HTR-8/SVneo (cell line): ENCODE measurements around the gene ABHD17B.
"Not testable (repeated sequence)": the region's sequence is repeated elsewhere in the genome, so short reads cannot be mapped to it uniquely, and the experiment has no call there.

ENCODE experiments used
- DNase-seq: peaks from one replicate; pipeline ENCODE4 v3.0.0; 2011; ENCODE audit warnings: low spot score, mixed read lengths; ENCODE audit not compliant: insufficient read length
- FAIRE-seq: peaks from 2 replicates; lab custom pipeline; 2011; peaks lifted over from hg19 to GRCh38; lab: Jason Lieb, UNC

ABHD17B gene

DNA sequence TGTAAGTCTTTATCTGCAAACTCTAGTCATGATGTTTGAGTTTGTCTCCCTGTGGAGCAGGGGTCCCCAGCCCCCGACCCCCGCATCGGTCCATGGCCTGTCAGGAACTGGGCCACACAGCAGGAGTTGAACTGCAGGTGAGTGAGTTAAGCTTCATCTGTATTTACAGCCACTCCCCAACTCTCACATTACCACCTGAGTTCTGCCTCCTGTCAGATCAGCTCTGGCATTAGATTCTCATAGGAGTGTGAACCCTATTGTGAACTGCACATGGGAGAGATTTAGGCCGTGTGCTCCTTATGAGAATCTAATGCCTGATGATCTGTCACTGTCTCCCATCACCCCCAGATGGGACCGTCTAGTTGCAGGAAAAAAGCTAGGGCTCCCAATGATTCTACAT, 7.4 kb upstream of the ABHD17B start:
- no peak for FAIRE-seq
- no peak for DNase-seq

GRCh38 chr9:71916834-71917534, 6.0 kb upstream of the ABHD17B start:
- FAIRE-seq (no peak), DNase-seq (no peak)

GRCh38 chr9:71915495-71915894, 4.5 kb upstream of the ABHD17B start:
- DNase-seq (no peak), FAIRE-seq (no peak)

DNA sequence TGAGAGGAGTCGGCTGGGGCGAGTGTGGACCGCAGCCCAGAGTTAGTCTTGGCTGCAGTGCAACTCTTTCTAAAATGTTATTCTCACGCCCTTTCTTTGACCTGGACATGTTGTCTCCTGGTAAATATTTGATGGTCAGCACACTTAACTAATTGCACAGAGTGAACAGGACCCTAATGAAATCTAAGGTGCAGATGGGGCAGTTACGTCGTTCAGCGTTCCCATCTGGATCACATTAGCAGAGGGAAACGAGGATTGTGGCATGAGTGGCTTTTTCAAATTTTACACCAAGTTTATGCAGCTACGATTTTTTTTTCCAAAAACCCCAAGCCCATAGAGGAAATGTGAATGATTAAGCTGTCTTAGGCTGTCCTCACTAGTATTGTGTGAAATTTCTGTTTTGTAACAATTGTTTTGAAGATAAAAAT, 929 bp upstream of the ABHD17B start:
- FAIRE-seq (no peak), DNase-seq (no peak)

GRCh38 chr9:71910650-71911060, 338 bp downstream of the ABHD17B start:
- DNase-seq = no peak
- no peak for FAIRE-seq

- FAIRE-seq (no peak), DNase-seq (no peak)
Observed at GRCh38 chr9:71909887-71910649, 925 bp downstream of the ABHD17B start.

DNA sequence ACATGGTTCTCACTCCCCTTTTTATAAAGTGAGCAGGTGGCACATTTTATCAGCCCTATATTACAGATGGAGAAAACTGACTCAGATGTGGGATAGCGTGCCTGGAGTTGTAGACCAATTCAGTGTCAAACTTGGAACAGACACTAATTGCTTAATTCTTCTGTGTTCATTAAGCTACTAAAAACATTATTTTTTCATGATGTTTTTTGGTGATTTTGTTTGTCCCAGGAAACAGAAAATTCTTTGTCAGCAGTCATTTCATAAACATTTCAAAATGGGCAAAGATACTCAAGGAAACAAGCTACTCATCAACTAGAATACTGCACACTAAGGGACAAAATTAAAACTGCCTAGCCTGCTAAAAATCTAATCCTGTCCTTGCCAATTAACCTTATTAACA, 2.2 kb downstream of the ABHD17B start:
- FAIRE-seq (no peak), DNase-seq (no peak)

- FAIRE-seq (no peak), DNase-seq (no peak)
Observed at GRCh38 chr9:71904076-71904475, 6.9 kb downstream of the ABHD17B start.

GRCh38 chr9:71901695-71902597, 9.0 kb downstream of the ABHD17B start:
- no peak for DNase-seq
- FAIRE-seq = no peak

DNA sequence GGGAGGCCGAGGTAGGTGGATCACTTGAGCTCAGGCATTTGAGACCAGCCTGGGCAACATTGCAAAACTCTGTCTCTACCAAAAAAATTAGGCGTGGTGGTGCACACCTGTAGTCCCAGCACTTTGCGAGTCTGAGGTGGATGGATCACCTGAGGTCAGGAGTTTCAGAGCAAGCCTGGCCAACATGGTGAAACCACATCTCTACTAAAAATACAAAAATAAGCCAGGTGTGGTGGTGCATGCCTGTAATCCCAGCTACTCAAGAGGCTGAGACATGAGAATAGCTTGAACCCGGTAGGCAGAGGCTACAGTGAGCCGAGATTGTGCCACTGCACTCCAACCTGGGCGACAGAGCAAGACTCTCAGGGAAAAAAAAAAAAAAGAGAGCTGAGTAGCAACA, 12.2 kb downstream of the ABHD17B start:
- FAIRE-seq, DNase-seq: not testable (repeated sequence)

DNA sequence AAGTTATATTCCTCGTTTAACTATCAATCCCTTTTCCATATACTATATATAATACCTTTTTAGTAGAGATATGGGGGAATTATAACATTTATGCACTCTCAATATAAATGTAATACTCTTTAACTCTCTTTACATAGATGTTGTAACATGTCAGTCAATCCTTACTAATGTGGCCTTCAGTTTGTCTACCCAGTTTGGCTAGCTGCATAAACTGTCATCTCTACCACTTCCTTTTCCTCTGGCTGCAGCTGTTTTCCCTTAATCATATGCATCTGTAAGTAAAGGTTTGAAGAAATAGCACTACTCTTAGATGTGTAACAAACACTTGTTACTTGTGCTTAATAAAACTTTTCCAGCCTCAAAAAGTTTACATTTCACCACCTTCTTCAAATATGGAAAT, 13.4 kb downstream of the ABHD17B start:
- FAIRE-seq = no peak

GRCh38 chr9:71896761-71897160, 14.2 kb downstream of the ABHD17B start:
- FAIRE-seq = no peak
- no peak for DNase-seq

More for the DNA sequence above, 13.4 kb downstream of the ABHD17B start:
- DNase-seq = no peak

DNA sequence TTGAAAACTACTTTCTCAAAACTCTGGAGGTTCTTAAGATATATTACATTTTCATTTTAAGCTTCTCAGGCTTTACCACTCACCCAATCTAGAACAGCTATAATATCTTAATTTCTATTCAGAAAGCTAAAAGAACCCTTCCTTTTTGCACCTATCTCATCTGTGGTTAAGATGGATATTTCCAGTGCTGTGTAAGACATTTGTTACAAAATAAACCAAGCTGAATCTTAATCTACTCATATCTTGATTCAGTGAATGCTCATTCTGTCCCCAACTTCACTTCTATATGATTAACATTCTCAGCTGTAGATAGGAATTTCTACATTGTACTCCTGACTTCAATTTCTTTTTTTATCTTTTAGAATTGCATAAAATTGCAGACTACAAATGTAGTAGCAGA, 15.0 kb downstream of the ABHD17B start:
- DNase-seq (no peak), FAIRE-seq (no peak)

DNA sequence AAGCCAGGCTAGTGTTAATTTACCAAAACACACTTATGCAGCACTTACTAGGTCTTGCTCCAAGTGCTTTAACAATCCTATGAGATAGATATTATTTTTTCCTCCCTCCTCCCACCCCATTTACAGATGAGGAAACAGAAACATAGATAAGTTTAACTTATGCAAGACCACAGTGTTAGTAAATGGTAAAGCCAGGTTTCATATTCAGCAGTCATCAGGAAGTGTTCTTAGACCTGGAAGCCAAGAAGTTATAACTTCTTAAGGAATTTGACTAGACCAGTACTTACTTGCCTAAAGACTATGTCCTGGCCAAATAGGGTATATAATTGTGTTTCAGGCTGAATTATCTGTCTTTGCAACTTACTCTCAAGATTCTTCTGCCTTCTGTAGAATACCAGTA, 15.9 kb downstream of the ABHD17B start:
- no peak for FAIRE-seq
- no peak for DNase-seq

GRCh38 chr9:71891557-71892189, 19.3 kb downstream of the ABHD17B start:
- no peak for FAIRE-seq
- DNase-seq = no peak

DNA sequence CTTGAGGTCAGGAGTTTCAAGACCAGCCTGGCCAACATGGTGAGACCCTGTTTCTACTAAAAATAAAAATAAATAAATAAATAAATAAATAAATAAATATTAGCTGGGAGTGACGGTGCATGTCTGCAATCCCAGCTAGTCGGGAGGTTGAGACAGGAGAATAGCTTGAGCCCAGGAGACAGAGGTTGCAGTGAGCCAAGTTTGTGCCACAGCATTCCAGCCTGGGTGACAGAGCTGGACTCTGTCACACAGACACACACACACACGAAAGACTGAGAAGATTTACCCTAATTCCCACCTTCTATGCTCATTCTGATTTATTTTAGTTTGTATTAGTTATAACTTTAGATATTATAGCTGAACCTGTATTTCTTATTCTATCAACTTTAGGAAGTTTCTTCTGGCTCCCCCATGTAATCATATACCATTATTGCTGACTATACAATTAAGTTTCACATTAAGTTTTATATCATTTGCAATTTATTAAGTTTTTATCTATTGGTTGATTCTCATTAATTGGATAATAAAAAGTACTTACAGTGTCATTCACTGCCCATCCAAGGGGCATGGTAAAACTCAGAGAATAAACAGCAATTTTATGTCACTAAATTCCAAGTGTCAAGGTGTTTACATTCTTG, 20.8 kb downstream of the ABHD17B start:
- no peak for FAIRE-seq
- no peak for DNase-seq

DNA sequence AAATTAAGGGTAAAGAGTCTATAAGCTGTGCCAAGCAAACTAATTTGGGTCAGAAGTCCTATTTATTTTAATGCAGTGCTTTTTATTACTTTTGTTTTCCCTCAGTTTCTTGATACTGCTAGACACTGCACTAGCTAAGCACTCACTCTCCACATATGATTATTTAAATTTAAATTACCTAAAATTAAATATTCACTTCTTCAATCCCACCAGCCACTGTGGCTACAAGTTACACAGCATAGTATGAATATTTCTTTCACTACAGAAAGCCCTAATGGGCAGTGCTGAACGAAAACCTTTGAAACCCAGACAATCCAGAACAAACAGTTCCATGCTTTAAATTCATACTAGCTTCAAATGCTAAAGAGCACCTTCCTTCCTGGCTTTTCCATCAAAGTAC, 23.6 kb downstream of the ABHD17B start:
- no peak for FAIRE-seq

DNA sequence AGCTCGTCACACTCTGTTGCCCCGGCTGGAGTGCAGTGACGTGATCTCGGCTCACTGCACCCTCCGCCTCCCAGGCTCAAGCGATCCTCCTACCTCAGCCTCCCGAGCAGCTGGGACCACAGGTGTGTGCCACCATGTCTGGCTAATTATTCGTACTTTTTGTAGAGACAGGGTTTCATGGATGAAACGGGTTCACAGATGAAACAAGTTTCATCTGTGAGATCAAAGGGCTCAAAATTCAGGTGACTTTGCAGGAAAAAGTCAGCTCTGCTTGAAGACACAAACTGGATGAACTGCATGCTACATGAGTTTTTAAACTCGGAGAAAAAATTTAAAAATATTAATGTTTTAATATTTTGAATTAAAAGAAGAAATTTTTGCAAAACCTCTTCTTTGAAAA, 24.5 kb downstream of the ABHD17B start:
- FAIRE-seq = no peak
- no peak for DNase-seq

More for the DNA sequence above, 23.6 kb downstream of the ABHD17B start:
- DNase-seq = no peak

DNA sequence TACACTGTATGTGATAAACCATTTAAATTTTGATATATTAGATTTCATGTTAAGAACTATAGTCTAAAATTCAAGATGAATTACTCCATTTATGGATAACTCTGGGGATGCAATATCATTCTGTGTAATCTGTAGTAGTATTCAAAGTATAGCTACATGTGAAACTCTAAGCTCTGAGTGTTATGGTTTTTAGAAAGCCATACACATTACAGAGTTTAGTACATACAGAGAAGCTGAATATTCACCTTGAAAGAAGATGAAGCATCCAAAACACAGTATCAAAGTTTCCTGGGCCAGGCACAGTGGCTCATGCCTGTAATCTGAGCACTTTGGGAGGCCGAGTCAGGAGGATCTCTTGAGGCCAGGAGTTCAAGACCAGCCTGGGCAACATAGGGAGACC, 25.0 kb downstream of the ABHD17B start:
- FAIRE-seq = no peak

GRCh38 chr9:71885467-71885866, 25.5 kb downstream of the ABHD17B start:
- FAIRE-seq (no peak), DNase-seq (no peak)

More for the DNA sequence above, 25.0 kb downstream of the ABHD17B start:
- no peak for DNase-seq
